Stimulated activated CD4-positive, alpha-beta T cell treated with anti-CD3 and anti-CD28 coated beads, TNF-alpha, amount 100 ng/mL, for 1 hour (primary cell): ENCODE measurements around the gene RPA3.

Experiments
- DNase-seq, 3 donors: peaks; one replicate each; pipeline ENCODE4 v3.0.0-alpha.2; 2020; ENCODE audit warnings: low read depth in 3 of 3, low spot score in 1 of 3

The RPA3 gene

DNA sequence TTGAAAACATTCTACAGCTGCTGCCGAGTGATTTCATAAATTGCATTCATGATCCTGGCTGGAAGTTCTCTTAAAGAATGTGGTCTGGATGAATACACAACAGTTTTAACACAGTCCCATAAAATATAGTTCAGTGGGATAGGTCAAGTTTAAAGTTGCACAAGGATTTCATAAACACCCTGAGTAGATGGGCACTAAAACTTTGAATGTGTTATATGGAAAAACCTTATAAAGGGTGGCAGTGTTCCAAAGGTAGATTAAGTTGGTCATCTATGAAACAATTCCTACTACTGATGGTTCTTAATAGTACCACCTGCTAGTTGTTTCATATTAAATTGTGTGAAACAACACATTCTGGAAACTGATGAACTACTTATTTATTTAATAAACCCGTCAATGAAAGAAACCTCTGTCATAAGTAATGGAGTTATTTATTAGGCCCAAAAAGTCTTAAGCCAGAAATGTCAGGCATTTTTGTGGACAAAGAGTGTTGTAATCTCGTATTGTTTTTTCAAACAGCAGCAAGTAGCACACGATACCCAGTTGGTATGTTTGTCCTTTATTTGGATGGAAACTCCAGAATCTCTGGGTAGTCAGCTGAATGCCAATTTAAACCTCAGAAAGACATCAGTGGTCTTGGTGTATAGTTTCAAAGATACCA lies 14.3 kb upstream of the RPA3 start:
- DNase-seq = no peak

DNA sequence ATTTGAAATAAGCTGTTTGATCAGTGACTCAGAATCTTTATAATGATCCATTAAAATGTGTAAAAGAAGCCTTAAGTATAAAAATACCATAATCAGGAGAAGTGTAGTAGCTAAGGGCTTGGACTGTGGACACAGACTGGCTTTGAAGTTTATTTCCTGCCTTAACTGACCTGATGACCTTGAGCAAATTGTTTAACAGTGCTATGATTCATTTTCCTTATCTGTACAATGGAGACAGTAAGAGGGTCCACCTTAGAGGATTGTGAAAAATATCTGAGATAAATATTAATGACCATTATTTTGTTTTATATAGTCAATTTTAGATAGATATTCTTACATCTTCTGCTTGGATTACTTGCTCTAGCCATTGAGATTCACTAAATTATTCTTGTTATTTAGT lies 13.3 kb upstream of the RPA3 start:
- DNase-seq = no peak

DNA sequence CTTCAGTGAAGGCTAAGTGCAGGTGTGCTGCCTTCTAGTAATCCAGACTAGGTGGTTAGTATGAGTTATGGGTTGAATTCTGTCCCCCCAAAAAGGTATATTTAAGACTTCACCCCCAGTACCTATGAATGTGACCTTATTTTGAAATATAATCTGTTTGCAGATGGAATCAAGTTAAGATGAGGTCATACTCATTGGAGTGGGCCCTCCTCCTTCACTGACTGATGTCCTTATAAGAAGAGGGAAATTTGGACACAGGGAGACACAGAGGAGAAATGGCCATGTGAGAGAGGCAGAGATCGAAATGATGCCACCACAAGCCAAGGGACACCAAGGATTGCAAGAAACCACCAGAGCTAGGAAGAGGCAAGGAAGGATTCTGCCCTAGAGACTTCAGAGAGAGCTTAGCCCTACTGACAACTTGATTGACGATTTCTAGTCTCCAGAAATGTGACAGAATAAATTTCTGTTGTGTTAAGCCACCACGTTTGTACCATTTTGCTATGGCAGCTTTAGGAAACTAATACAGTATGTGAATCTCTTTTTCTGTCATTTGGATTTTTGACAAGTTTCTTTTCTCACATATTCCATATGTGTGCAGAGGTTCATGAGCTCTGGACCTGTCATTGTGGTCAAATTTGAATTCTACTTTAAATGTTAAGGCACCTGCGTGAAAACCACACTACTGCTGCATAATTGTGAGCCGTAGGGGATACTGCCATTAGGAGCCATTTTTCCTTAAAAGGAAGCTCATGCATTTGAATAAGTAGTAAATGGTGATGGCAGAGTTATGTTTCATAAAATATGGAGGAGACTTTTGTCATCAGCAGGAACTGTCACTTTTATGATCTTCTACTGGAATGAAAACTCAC lies 2.6 kb upstream of the RPA3 start:
- DNase-seq = no peak

DNA sequence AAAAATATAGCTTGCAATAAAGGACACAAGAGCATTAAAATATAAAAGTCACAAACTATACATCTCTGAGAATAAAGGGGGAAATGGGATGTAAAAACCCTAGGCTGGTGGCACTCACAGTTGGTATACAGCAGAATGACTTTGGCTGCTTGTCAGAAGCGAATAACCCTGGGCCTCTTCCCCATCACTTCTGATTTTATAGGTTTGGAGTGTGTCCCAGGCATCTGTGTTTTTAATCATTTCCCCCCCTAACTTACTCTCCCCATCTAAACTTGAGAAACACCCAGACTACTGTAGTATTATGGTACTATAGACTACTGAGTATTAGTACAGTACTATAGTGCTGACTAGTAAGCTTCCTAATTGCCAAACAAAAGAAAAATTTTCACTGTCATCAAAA lies 1.8 kb upstream of the RPA3 start:
- DNase-seq = no peak

DNA sequence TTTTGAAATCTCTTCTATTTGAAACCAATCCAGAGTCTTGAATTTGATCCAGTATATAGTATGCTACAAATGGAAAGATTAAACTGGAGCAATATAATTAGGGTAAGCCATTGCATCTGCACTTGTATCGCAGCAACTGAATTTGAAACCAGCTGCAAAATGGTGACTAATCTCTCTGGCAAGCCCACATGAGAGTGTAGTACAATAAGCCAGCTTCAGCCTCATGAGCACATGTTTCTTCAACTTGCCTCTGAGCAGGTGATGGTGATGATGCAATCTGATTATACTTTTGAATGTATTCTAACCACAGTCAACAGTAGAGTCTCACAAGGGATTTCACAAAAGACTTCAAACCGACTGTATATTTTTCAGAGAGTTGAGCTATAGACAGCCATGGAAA lies 829 bp upstream of the RPA3 start:
- peak in 2 of 3 donors; percentile 2 to 3 for DNase-seq

DNA sequence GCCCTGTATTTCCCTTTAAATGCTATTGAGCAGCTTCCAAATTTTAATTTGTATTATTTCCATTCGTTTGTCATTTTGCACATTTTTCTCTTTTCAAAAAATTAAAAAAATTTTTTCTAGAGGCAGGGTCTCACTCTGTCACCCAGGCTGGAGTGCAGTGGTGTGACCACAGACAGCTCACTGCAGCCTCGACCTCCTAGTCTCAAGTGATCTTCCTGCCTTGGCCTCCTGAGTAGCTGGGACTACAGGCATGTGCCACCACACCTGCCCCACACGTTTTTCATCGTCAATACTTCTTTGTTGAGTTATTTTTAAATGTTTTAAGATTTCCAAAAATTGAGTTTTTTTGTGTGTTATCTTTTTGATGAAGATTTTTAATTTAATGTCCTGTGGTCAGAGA lies 4.7 kb downstream of the RPA3 start:
- DNase-seq = no peak

DNA sequence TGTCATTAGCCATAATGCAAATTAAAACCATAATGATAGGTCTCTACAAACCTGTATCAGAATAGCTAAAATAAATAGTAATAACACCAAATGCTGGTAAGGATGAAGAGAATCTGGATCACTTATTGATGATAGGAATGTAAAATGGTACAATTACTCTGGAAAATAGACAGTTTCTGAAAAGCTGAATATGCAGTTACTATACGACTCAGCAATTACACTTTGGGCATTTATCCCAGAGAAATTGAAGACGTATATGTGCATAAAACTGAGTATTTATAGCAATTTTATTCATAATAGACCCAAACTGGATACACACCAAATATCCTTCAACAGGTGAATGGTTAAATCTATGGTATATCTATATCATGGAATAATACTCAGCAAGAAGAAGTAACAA lies 7.9 kb downstream of the RPA3 start:
- no peak for DNase-seq

DNA sequence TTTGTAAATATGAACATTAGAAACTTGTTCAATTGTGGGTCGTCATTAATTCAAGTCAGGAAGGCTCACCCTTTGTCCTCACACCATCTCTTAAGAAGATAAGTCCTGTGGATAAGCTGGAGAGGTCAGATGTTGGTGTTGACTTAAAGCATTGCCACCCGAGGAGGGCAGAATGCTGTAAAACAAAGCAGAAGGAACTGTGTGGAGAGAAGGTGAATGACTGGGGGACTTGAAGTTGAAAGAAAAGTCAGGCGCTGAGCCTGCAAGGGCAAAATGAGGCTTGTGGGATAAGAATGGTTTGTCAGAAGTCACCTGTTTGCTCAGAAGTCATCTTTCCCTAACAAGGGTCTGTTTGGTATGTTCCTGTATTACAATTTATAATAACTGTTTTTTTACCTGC lies 9.1 kb downstream of the RPA3 start:
- DNase-seq = no peak

DNA sequence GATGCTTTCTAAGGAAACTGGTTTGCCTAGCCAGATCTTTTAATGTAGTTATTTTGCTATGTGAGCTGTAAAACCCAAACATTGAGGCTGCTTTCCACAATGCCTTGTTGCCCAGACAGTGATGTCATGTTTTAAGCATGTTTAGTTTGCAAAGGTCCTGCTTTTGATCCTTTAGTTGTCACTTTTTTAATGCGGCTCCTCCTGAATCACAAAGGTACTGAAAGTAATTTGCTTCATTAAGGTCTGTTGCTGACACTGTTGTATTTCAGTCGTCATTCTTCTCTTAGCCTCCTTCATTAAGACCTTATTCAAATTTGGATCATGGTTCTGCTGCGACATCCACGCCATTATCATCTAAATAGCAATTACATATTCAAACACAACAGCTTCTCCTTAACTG lies 10.6 kb downstream of the RPA3 start:
- no peak for DNase-seq

DNA sequence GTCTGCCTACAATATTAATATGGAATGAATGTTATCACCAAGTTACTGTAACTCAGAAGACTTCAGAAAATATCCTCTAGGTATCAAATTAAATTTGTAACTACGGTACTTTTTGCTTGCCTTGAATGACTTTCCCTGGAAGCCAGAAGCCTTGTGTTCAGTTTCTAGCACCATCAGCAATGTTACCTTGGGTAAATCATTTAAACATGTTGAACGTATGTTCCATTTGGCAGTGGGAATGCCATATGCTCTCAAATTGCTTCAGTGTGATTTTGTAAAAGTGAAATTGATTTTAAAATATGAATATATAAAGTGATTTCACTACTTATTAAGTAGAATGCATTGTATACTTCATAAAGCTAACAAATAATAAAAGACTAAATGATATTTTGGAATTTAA lies 11.2 kb downstream of the RPA3 start:
- no peak for DNase-seq

DNA sequence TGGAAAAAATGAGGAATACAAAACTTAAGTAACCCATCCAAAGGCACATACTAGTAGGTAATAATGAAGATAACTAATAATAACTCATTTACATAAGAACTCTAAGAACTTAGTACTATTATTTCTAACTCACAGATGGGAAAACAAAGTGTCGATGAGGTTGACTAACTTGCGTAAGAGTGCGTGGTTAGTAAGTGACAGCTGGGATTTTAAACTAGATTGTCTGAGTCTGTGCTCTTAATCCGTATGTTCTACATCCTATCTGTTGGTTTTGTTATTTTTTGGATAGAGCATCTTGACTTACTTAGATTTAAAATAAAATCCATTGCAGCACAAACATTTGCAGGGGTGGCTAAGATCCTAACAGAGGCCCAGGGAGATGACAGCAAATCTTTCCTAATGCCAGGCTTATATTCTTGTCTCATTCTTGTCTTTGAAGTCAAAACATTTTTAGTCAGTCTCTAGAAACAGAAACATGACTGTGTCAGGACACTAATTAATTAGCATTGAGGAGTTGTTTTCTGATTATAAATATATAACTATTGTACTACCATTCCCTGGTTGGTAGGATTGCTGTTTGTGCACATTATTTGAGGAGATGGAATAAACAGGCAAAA lies 11.7 kb downstream of the RPA3 start:
- no peak for DNase-seq

DNA sequence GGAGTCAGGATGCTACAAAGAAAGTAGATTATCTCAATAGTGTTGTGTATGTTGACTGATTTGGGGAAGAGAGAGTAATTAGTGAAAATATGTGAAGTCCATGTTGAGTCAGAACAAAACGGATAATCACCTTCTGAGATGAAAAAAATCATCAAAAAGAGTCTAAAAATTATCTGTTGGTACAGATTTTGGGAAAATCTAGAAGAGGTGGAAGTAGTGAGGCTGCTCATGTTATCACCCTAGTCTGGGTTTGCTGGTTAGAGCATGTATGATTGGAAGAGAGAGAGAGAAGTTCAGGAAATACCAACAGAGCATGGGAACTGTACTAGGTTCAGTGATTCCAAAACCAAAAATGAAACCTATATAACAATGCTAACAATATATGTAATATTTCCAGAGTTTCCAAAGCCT lies 12.3 kb downstream of the RPA3 start:
- DNase-seq = no peak

DNA sequence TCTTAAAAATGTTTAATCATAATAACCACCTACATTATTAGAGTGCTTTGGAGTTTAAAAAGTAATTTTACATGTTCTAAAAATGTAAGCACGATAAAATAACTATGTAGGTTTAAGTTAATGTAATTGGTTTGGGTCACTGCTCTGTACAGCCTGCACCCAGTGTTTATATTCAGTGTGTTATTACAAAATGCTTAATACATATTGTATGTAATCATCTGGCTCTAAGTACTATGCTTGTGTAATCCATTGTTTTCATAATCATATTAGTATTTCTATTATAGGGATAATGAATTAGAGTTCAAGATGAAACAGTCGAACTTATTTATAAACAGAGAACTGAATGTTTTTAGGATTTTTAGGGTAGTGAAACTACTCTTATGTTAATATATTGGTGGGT lies 13.1 kb downstream of the RPA3 start:
- DNase-seq = no peak

DNA sequence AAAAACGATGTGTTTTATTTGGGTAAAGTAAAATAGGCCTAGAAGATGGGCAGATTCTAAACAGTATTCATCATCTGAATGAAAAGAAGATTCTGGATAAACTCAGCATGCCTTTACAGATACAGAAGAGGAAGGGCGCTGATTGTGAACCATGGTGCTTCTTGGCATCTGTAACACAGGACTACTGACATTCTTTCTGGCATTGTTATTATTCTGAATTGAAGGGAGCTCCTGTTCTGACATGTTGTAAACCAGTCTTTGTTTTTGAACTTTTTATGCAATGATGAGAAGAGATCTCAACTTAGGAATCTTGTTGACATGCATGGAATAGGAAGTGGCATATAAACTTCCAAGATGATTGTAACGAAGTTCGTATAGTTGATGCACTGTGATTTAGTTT lies 13.5 kb downstream of the RPA3 start:
- DNase-seq = no peak

DNA sequence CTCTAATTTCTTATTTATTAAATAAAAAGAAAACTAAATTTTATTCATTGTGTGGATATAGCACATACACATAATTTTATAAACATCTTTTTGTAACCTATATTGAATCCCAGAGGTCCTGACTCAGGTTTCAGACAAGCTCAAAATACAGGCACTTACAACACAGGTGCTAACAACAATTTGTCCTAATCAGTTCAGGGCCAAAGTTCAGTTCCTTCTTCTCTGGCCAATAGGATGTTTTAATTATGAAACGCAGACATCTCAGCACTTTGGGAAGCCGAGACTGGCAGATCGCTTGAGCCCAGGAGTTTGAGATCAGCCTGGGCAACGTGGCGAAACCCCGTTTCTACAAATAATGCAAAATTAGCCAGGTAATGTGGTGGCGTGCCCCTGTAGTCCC lies 15.0 kb downstream of the RPA3 start:
- DNase-seq = no peak

DNA sequence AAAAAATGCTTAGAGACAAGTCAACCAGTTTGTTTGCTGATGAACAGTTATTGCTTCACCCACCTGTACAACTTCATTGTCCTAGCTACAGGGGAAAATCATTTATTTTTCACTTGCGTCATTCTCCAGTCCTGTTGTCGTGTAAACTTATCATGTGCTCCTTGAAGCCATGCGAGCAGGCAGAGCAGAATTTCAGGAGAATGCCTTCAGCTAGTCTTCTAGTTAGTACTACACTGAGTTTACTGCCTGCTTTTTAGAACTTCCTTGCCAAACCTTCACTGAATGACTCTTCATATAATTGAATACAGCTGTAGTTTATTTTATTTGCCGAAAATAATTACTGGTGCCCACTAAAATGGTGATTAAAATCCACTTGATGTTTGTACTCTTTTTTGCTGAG lies 15.6 kb downstream of the RPA3 start:
- no peak for DNase-seq

DNA sequence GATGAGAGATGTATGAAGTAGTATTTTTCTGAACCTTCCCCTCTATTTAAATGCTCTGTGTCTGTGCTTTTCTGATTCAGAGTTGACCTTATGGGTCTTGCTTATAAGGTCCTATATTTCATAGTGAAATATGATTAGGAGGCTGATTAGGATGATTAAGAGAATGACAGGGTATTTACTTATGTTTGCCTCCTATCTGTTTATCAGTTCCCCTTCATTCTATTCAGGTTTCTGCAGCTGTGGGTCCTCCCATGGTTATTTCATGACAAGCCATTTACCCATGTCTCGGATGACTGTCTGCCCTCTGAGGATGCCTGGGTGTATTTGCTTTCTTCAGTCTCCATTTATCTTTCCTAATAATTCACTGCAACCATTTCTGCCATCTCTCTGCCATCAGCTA lies 16.9 kb downstream of the RPA3 start:
- no peak for DNase-seq

DNA sequence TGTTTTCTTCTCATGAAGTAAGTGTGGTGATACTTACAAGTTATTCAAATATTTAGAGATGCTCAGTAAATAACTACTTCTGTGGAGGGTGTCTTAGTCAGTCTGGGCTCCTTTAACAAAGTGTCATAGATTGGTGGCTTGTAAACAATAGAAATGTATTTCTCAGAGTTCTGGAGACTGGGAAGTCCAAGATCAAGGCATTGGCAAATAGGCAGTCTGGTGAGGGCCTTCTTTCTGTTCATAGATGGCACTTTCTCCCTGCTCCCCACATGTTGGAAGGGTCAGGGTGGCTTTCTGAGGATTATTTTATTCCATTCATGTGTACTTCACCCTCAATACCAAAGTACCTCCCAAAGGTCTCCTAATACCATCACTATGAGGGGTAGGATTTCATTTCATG lies 18.4 kb downstream of the RPA3 start:
- DNase-seq = no peak

DNA sequence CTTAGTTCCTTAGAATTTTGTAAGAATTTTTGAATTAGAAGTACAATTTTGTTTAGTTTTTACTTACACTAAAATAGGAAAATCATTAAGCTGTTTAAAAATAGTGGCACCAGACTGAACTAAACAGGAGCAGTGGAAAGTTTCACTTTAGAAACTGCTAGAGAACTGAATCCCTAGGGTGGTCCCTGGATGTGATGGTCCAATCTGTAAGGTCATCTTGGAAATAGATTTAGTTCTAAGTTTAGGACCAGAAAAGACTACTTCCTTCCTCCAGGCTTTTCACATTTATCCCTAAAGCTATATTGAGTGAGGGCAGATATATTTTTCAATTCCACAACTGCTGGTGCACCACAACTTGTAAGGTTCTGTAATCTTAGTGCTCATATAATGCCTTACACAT lies 19.0 kb downstream of the RPA3 start:
- DNase-seq = no peak

DNA sequence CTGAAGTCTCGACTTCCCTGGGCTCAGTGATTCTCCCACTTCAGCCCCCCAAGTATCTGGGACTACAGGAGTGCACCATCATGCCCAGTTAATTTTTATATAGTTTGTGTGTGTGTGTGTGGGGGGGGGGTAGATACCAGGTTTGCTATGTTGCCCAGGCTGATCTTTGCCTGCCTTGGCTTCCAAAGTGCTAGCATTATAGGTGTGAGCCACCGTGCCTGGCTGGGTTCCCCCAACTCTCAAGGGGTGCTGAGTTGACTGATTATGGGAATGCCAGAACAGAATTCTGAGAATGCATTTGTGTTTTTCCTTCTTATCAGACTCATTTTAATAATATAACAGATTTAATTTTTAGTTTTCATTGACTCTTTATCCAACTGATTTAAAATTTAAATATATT lies 19.5 kb downstream of the RPA3 start:
- DNase-seq = no peak

DNA sequence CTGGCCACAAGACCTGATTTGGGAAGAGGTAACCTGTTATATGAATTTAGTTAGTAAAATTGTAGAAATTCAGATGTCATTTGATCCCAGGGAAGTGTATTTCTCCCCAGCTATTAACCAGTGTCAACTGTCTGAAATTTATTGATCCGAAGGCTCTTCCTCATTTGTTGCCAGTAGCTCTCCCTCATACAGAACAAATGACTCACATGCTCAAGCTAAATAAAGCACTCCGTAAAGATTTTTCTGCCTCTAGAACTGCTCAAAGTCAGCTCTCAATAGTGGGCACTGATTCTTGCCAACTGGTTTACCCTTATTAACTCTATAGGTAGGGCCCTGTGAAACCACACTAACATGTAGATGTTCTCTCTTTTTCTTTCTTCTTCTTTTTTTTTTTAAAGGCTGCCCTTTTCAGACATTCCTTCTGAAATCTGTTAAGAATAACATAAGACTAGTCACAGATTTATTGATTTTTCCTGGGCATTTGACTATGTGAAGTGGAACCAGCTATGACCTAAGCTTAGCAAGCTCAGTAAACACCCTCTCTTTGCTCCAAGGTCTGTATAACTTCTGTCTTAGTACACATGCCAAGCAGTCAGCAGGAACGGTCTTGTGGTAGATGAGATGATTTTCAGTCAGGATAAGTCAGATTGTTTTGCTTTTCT lies 21.8 kb downstream of the RPA3 start:
- DNase-seq = no peak
